ENCODE results near the gene C16orf89. TPM values are rescaled to one million over a fixed set of nuclear protein-coding genes. Genes with fewer than 3 reads are reported as not detected.

Gene C16orf89
- total RNA-seq, 1 experiment from 2014 or later = not detected

DNA sequence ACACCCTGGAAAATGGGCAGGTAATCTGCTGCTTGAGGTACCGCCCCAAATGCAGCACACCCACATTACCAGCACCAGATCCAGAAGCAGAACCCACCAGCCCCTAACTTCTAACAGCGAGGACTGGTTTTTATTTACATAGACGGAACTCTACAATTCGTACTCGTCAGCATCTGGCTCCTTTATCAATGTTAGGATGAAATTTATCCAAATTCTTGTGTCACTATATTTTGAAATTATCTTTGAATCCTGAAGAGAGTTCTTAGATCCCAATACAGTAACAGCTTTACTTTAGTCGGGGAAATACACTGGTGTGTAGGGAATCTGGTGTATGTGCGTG, 5.6 kb upstream of the C16orf89 start:
- CTCF ChIA-PET = no interaction called here
- TF ChIP-seq, protein P1, sequence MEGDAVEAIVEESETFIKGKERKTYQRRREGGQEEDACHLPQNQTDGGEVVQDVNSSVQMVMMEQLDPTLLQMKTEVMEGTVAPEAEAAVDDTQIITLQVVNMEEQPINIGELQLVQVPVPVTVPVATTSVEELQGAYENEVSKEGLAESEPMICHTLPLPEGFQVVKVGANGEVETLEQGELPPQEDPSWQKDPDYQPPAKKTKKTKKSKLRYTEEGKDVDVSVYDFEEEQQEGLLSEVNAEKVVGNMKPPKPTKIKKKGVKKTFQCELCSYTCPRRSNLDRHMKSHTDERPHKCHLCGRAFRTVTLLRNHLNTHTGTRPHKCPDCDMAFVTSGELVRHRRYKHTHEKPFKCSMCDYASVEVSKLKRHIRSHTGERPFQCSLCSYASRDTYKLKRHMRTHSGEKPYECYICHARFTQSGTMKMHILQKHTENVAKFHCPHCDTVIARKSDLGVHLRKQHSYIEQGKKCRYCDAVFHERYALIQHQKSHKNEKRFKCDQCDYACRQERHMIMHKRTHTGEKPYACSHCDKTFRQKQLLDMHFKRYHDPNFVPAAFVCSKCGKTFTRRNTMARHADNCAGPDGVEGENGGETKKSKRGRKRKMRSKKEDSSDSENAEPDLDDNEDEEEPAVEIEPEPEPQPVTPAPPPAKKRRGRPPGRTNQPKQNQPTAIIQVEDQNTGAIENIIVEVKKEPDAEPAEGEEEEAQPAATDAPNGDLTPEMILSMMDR (conservative IDR thresholded peaks at IDR 0.05; ENCODE audit: low read depth, low read length) = no peak
- no peak for TF ChIP-seq EZH2 (IDR thresholded peaks at IDR 0.05; ENCODE audit: borderline replicate concordance, low read depth, low read length, poor library complexity, severe bottlenecking)
- no peaks in the 10 kb centered on the region for H3K9me3 ChIP-seq (ENCODE audit: low read depth, low read length, poor library complexity, severe bottlenecking)
- no peak for DNase-seq (ENCODE audit: low spot score)
- POLR2A ChIA-PET (ENCODE audit: low non-redundant PET) = interaction anchor here (0.6 kb wide), 1 partner anchor 41 kb away, joined by 3 read pairs; no protein-coding TSS in a partner anchor
- intact Hi-C loops (cut with micrococcal nuclease; ENCODE audit: unreplicated experiment) = no loop called here
- H3K4me1 ChIP-seq (ENCODE audit: insufficient read depth, low read length, poor library complexity, severe bottlenecking) = peaks cover 3% of the 10 kb centered on the region
- peak overlapping the region; percentile 69 for H3K4me3 ChIP-seq (ENCODE audit: low read depth, low read length, poor library complexity, severe bottlenecking)
- BruUV-seq (replicated peaks) = no TSS peak
- peak overlapping the region; percentile 57 for H3K27ac ChIP-seq (ENCODE audit: low read depth, low read length, poor library complexity, severe bottlenecking)
- peaks cover 2% of the 10 kb centered on the region for H3K36me3 ChIP-seq (ENCODE audit: insufficient read depth, low read length, poor library complexity, severe bottlenecking)
- peaks cover 17% of the 10 kb centered on the region for H3K27me3 ChIP-seq (replicated peaks; ENCODE audit: insufficient read depth, low read depth, low read length, poor library complexity)

DNA sequence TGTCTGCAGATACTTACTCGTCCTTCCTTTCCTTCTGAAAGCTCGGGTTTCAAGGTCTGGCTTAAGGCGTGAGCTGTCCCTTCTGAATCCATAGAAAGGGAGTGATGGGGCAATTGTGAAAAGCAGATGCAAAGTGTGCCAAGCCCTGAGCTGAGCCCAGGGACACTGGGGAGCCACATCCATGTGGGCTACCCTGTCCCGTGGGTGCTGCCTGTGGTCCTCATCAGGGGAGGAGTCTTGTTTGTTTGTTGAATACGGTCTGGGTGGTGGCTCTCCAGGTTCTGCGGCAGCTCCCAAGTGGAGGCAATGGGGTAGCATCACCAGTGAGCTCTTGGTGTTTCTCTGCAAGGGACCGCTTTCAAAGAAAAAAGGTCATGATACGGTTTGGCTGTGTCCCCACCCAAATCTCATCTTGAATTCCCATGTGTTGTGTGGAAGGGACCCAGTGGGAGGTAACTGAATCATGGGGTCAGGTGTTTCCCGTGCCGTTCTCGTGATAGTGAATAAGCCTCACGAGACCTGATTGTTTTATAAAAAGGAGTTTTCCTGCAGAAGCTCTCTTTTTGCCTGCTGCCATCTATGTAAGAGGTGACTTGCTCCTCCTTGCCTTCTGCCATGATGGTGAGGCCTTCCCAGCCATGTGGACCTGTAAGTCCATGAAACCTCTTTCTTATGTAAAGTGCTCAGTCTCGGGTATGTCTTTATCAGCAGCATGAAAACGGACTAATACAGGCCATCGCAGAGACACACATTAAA, 4.9 kb upstream of the C16orf89 start:
- ChIA-PET POLR2A (ENCODE audit: low non-redundant PET) (no interaction called here), CTCF (no interaction called here)
- Histone ChIP-seq H3K27ac (ENCODE audit: low read depth, low read length, poor library complexity, severe bottlenecking) (no peak overlapping the region), H3K4me1 (ENCODE audit: insufficient read depth, low read length, poor library complexity, severe bottlenecking) (peaks cover 3% of the 10 kb centered on the region), H3K36me3 (ENCODE audit: insufficient read depth, low read length, poor library complexity, severe bottlenecking) (no peaks in the 10 kb centered on the region), H3K9me3 (ENCODE audit: low read depth, low read length, poor library complexity, severe bottlenecking) (no peaks in the 10 kb centered on the region), H3K27me3 (replicated peaks; ENCODE audit: insufficient read depth, low read depth, low read length, poor library complexity) (peaks cover 24% of the 10 kb centered on the region), H3K4me3 (ENCODE audit: low read depth, low read length, poor library complexity, severe bottlenecking) (no peak overlapping the region)
- no TSS peak for BruUV-seq (replicated peaks)
- no peak for TF ChIP-seq EZH2 (IDR thresholded peaks at IDR 0.05; ENCODE audit: borderline replicate concordance, low read depth, low read length, poor library complexity, severe bottlenecking)
- TF ChIP-seq, protein P1 (conservative IDR thresholded peaks at IDR 0.05; ENCODE audit: low read depth, low read length) = no peak
- DNase-seq (ENCODE audit: low spot score) = no peak
- intact Hi-C loops (cut with micrococcal nuclease; ENCODE audit: unreplicated experiment) = no loop called here

DNA sequence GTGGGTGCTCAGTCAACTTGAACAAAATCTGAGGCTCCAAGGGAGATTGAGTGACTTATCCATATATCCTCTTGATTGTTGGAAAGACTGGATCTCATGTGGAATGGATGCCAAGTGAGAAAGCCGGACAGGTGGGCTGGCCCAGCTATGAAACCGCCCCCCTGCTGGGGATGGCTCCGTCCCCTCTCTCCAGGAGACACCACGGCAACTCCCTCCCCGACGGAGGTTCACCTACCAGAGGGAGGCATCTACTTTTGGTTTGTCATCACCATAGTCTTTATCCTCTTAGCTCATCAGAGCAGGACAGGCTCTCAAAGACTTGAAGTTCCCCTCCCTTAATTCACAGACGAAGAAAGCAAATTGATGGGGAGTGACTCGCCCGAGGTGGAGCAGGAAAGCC, 4.1 kb upstream of the C16orf89 start:
- TF ChIP-seq, protein P1 (conservative IDR thresholded peaks at IDR 0.05; ENCODE audit: low read depth, low read length) = no peak
- TF ChIP-seq EZH2 (IDR thresholded peaks at IDR 0.05; ENCODE audit: borderline replicate concordance, low read depth, low read length, poor library complexity, severe bottlenecking) = no peak
- Histone ChIP-seq H3K36me3 (ENCODE audit: insufficient read depth, low read length, poor library complexity, severe bottlenecking) (no peaks in the 10 kb centered on the region), H3K27me3 (replicated peaks; ENCODE audit: insufficient read depth, low read depth, low read length, poor library complexity) (peaks cover 32% of the 10 kb centered on the region), H3K4me1 (ENCODE audit: insufficient read depth, low read length, poor library complexity, severe bottlenecking) (peaks cover 3% of the 10 kb centered on the region), H3K9me3 (ENCODE audit: low read depth, low read length, poor library complexity, severe bottlenecking) (no peaks in the 10 kb centered on the region), H3K27ac (ENCODE audit: low read depth, low read length, poor library complexity, severe bottlenecking) (no peak overlapping the region), H3K4me3 (ENCODE audit: low read depth, low read length, poor library complexity, severe bottlenecking) (no peak overlapping the region)
- CTCF ChIA-PET = no interaction called here
- POLR2A ChIA-PET (ENCODE audit: low non-redundant PET) = interaction anchor here (0.6 kb wide), 1 partner anchor 9 kb away, joined by 12 read pairs; no protein-coding TSS in a partner anchor
- no peak for DNase-seq (ENCODE audit: low spot score)
- BruUV-seq (replicated peaks) = no TSS peak
- intact Hi-C loops (cut with micrococcal nuclease; ENCODE audit: unreplicated experiment) = no loop called here

Data from A673 (cell line).